Astrocyte of the cerebellum (primary cell): ENCODE measurements around the gene SLC24A1.

ENCODE experiments used
- DNase-seq: peaks from one replicate; pipeline ENCODE4 v3.0.0-alpha.2; 2011; ENCODE audit warnings: low read depth
- H3K4me3 ChIP-seq: 2 replicates; pipeline ENCODE4 v1.5.1; 2011; ENCODE audit warnings: mild to moderate bottlenecking, low read depth, low read length, moderate library complexity
- in situ Hi-C: cut with HindIII; loops from 2 replicates; pipeline ENCODE4 v1.10.0; 2017; ENCODE audit warnings: low sequenced_read_pairs
- TF ChIP-seq, protein P1 (sequence below): IDR thresholded peaks from 2 replicates; pipeline ENCODE4 v1.5.1; 2012; ENCODE audit warnings: low read length, low read depth, moderate library complexity, mild to moderate bottlenecking; ENCODE audit errors: missing control alignments

The SLC24A1 gene

DNA sequence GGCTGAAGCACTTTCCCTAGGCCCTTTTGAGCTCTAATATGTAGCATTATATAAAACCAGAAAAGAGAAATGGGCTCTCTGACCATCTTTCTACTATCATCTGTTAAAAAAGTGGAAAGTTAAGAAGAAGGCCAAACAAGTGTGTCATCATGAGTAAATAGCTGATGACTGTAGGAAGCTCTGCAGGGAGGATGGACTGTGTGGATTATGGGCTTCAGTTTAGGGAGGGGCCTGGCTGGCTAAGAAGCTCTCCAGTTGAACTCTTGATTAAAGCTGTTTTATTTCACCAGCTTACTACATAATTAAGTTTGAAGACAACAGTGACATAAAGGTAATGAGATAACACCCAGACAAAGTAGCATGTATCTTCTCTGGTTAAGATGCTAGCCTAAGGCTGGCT, 41.5 kb upstream of the SLC24A1 start:
- H3K4me3 ChIP-seq, result no peak overlapping the region
- TF ChIP-seq, protein P1, sequence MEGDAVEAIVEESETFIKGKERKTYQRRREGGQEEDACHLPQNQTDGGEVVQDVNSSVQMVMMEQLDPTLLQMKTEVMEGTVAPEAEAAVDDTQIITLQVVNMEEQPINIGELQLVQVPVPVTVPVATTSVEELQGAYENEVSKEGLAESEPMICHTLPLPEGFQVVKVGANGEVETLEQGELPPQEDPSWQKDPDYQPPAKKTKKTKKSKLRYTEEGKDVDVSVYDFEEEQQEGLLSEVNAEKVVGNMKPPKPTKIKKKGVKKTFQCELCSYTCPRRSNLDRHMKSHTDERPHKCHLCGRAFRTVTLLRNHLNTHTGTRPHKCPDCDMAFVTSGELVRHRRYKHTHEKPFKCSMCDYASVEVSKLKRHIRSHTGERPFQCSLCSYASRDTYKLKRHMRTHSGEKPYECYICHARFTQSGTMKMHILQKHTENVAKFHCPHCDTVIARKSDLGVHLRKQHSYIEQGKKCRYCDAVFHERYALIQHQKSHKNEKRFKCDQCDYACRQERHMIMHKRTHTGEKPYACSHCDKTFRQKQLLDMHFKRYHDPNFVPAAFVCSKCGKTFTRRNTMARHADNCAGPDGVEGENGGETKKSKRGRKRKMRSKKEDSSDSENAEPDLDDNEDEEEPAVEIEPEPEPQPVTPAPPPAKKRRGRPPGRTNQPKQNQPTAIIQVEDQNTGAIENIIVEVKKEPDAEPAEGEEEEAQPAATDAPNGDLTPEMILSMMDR, result no peak
- in situ Hi-C loops, result no loop called here
- peak; percentile 32 for DNase-seq

DNA sequence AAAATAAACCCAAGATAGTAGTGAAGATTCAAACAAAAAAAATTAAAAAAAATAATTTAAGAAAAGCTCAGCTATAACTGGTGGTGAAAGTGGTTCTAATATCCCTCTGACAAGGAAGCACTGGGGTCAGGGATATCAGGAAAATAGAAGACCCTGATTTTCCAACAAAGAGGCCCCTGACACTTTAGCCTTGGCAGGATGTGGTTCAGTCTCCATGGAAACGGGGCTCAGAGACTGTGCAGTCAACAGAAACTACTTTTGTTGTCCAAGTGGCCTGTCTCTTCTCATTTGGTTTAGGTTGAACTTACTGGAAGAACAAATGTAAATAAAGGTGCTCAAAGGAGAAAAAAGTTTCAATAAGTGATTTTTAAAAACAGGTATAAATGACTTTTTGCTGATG, 38.0 kb upstream of the SLC24A1 start:
- peak; percentile 12 for DNase-seq
- in situ Hi-C loops, result no loop called here
- H3K4me3 ChIP-seq, result no peak overlapping the region
- TF ChIP-seq, protein P1, result no peak

DNA sequence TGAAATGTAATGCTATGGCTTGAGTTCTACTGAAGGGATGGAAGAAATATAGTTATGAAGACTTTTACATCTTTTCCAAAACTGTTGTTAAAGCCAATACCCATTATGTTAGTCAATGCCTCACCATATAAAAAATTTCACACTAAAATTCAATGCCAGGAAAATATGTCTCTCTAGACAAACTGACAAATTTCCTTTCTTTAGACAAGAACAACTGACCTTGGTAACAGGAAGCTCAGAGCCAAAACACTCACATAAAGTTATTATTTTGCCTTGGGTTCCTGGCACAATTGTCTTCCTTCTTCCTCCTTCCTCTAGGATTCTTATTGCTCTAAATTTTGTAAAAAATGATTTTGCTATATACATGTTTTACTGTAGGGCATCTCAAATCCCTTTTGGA, 37.5 kb upstream of the SLC24A1 start:
- in situ Hi-C loops, result no loop called here
- H3K4me3 ChIP-seq, result no peak overlapping the region
- no peak for DNase-seq
- TF ChIP-seq, protein P1, result no peak

DNA sequence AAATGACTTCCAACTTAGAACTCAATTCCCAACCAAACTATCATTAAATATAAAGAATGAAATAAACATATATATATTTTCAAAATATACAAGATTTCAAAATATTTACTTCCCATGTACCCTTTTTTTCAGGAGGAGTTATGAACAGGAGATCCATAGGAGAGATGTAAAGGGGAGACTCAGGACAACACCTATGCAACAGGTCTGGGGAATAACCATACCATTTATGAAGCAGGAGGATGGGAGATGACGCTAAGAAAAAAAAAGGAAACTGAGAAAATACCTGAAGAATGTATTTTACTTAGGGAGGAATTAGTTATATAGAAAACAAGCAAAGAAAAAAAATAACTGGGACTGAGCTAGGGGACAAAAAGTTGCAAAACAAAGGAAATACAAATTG, 34.6 kb upstream of the SLC24A1 start:
- no peak for DNase-seq
- TF ChIP-seq, protein P1, result no peak
- in situ Hi-C loops, result no loop called here
- no peak overlapping the region for H3K4me3 ChIP-seq

DNA sequence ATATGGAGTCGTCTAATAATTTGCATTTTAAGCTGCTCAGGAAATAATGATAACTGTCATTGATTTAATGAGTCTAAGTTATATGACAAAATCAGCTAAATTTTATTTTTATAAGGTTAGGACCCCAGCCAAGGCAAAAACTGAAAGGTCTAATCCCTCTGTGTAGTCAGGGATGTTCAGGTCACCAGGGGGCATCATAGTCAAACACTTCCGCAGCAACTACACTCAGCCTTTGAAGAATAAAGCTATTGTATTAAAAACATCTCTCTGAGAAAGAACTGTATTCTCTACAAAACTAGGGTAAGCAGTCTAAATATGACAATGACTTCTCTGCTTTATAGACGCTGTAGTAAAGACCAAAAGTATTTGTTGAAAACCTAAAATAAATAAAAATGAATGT, 25.8 kb upstream of the SLC24A1 start:
- TF ChIP-seq, protein P1, result peak; percentile 41
- DNase-seq, result no peak
- no peak overlapping the region for H3K4me3 ChIP-seq
- in situ Hi-C loops, result no loop called here

DNA sequence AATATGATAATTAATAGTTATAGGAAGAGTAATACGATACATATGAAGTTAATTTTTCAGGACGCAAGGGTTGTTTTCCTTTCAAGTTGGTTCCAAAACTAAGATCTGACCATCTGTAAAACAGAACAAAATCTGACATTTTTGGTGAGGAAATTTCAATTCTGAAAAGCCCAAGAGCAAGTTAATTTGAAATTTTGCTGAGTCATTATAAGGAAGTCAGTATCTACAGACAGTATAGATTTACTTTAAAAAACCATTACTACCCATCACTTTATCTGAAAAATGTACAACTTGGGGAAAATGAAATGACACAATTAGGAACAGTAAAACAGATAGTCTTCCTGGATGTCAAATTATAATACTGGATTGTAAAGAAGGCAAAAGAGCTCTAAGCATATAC, 23.3 kb upstream of the SLC24A1 start:
- DNase-seq, result no peak
- H3K4me3 ChIP-seq, result no peak overlapping the region
- TF ChIP-seq, protein P1, result no peak
- in situ Hi-C loops, result no loop called here

DNA sequence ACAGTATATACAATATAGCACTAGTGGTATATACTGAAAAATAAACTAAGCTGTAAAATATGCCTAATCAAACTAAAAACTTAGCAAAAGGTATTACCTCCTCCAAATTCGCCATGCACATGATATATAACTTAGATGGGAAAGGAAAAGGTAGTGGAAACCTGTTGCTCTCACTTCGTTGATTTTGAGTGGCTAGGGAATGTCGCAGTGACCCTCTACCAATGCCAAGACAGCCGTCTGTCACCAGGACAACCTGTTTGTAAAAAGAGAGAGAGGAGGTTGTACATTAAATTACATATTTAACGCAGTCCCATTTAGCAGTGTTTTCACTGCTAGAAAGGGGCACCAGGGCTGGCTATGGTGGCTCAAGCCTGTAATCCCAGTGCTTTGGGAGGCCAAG, 22.1 kb upstream of the SLC24A1 start:
- TF ChIP-seq, protein P1, result no peak
- DNase-seq, result no peak
- in situ Hi-C loops, result no loop called here
- no peak overlapping the region for H3K4me3 ChIP-seq
